ENCODE measurements around the gene PLA2G4C. TPM values are rescaled to one million over a fixed set of nuclear protein-coding genes. Genes with fewer than 3 reads are reported as not detected.

The PLA2G4C gene
- total RNA-seq, 2 experiments from 2014 or later, result 1.9 TPM

- CTCF ChIA-PET, result no interaction called here
- Histone ChIP-seq H3K9me3 (ENCODE audit: control insufficient read depth in 1 of 2, insufficient read depth in 1 of 2, low read length in 2 of 2) (peaks cover 13 to 15% of the 10 kb centered on the region in 2 experiments), H3K4me1 (ENCODE audit: insufficient read depth, low read length) (no peaks in the 10 kb centered on the region), H3K27ac (ENCODE audit: low read depth in 1 of 2, low read length in 2 of 2) (no peak overlapping the region), H3K27me3 (ENCODE audit: control insufficient read depth in 1 of 2, insufficient read depth in 2 of 2, low read length in 2 of 2) (peaks cover 4 to 25% of the 10 kb centered on the region in 2 experiments), H3K36me3 (ENCODE audit: insufficient read depth, low read length) (no peaks in the 10 kb centered on the region), H3K4me3 (ENCODE audit: low read length) (no peak overlapping the region)
- no peaks in the 10 kb centered on the region for H3K36me3 Mint-ChIP-seq (ENCODE audit: low read depth)
- H3K27ac Mint-ChIP-seq, result no peak overlapping the region
- intact Hi-C loops (cut with DNase I, micrococcal nuclease), result no loop called here
- H3K9me3 Mint-ChIP-seq, result peaks cover 11% of the 10 kb centered on the region
- no peak overlapping the region for H3K4me3 Mint-ChIP-seq
- TF ChIP-seq CTCF (IDR thresholded peaks at IDR 0.05), result no peak
- peaks cover 51% of the 10 kb centered on the region for H3K27me3 Mint-ChIP-seq
- DNase-seq, result no peak
- POLR2A ChIA-PET, result no interaction called here
- ATAC-seq (ENCODE audit: poor library complexity), result no peak
- H3K4me1 Mint-ChIP-seq (ENCODE audit: low read depth), result no peaks in the 10 kb centered on the region
These were observed 77.0 kb downstream of the PLA2G4C start for GRCh38 chr19:48033604-48034003.

DNA sequence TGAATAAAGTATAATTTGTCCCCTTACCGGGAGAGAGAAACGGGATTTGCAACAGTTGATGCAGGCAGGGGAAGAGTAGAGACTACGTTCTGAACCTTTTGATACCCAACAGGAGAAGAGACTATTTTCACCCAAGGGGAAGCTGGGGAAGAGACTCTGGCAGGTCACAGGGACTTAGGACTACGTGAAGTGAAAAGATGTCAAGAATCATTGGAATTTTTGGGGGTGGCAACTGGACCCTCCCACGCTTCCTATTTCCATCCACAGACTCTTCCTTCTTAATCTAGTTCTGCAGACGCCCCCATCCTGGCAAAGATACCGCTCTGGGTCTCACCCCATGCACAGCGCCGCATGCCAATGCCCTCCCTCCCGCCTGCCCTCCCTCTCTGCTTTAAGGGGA, 80.5 kb downstream of the PLA2G4C start:
- Mint-ChIP-seq H3K4me3 (no peak overlapping the region), H3K27ac (no peak overlapping the region), H3K9me3 (no peaks in the 10 kb centered on the region), H3K36me3 (ENCODE audit: low read depth) (no peaks in the 10 kb centered on the region), H3K27me3 (peaks cover 60% of the 10 kb centered on the region), H3K4me1 (ENCODE audit: low read depth) (no peaks in the 10 kb centered on the region)
- peaks cover 9 to 31% of the 10 kb centered on the region in 2 experiments for H3K27me3 ChIP-seq (ENCODE audit: control insufficient read depth in 1 of 2, insufficient read depth in 2 of 2, low read length in 2 of 2)
- POLR2A ChIA-PET, result interaction anchor here (0.7 kb wide), 1 partner anchor 354 kb away, joined by 5 read pairs; no protein-coding TSS in a partner anchor
- ATAC-seq (ENCODE audit: poor library complexity), result no peak
- DNase-seq, result no peak
- TF ChIP-seq CTCF (IDR thresholded peaks at IDR 0.05), result no peak
- H3K4me1 ChIP-seq (ENCODE audit: insufficient read depth, low read length), result no peaks in the 10 kb centered on the region
- no peak overlapping the region for H3K4me3 ChIP-seq (ENCODE audit: low read length)
- intact Hi-C loops (cut with DNase I, micrococcal nuclease), result no loop called here
- no peak overlapping the region for H3K27ac ChIP-seq (ENCODE audit: low read depth in 1 of 2, low read length in 2 of 2)
- CTCF ChIA-PET, result no interaction called here
- no peaks in the 10 kb centered on the region for H3K9me3 ChIP-seq (ENCODE audit: control insufficient read depth in 1 of 2, insufficient read depth in 1 of 2, low read length in 2 of 2)
- no peaks in the 10 kb centered on the region for H3K36me3 ChIP-seq (ENCODE audit: insufficient read depth, low read length)

GRCh38 chr19:48029431-48029830, 81.2 kb downstream of the PLA2G4C start:
- Mint-ChIP-seq H3K4me3 (no peak overlapping the region), H3K4me1 (ENCODE audit: low read depth) (no peaks in the 10 kb centered on the region), H3K27ac (no peak overlapping the region), H3K27me3 (peaks cover 62% of the 10 kb centered on the region), H3K36me3 (ENCODE audit: low read depth) (no peaks in the 10 kb centered on the region), H3K9me3 (no peaks in the 10 kb centered on the region)
- no peaks in the 10 kb centered on the region for H3K4me1 ChIP-seq (ENCODE audit: insufficient read depth, low read length)
- no peak for TF ChIP-seq CTCF (IDR thresholded peaks at IDR 0.05)
- no peak overlapping the region for H3K27ac ChIP-seq (ENCODE audit: low read depth in 1 of 2, low read length in 2 of 2)
- no peak overlapping the region for H3K4me3 ChIP-seq (ENCODE audit: low read length)
- CTCF ChIA-PET, result no interaction called here
- POLR2A ChIA-PET, result interaction anchor here (0.7 kb wide), 1 partner anchor 354 kb away, joined by 5 read pairs; no protein-coding TSS in a partner anchor
- DNase-seq, result no peak
- intact Hi-C loops (cut with DNase I, micrococcal nuclease), result no loop called here
- no peaks in the 10 kb centered on the region for H3K9me3 ChIP-seq (ENCODE audit: control insufficient read depth in 1 of 2, insufficient read depth in 1 of 2, low read length in 2 of 2)
- no peaks in the 10 kb centered on the region for H3K36me3 ChIP-seq (ENCODE audit: insufficient read depth, low read length)
- no peak for ATAC-seq (ENCODE audit: poor library complexity)
- H3K27me3 ChIP-seq (ENCODE audit: control insufficient read depth in 1 of 2, insufficient read depth in 2 of 2, low read length in 2 of 2), result peaks cover 9 to 36% of the 10 kb centered on the region in 2 experiments
